ENCODE data around the gene UBE2E2. TPM values are rescaled to one million over a fixed set of nuclear protein-coding genes. Genes with fewer than 3 reads are reported as not detected.
A peak's percentile ranks its signal among the peaks of the same experiment; 100 is the strongest.

UBE2E2 gene
- total RNA-seq, 2 experiments from 2014 or later: 16.5 to 23.2 TPM

DNA sequence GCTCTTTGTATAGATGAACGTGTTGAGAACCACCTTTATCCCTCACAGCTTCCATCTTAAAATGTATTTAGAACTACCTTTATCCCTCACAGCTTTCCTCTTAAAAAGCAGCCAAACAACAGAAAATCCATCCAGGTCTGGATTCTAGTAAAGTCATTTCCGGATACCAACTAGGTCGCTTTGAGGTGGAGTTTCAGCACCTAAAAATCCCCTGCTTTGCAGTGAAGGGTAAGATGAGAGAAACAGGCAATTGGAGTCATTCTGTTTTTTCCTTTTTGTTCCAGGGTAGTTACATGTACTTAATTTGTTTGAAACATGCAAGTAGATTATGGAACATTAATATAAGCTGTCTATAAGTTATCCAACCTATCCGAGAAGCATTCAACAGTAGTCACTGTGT is 192.0 kb downstream of the UBE2E2 start:
- Mint-ChIP-seq H3K4me3 (no peak overlapping the region), H3K27me3 (peaks cover 2% of the 10 kb centered on the region), H3K27ac (no peak overlapping the region), H3K36me3 (ENCODE audit: low read depth) (no peaks in the 10 kb centered on the region), H3K9me3 (no peaks in the 10 kb centered on the region), H3K4me1 (ENCODE audit: low read depth) (peaks cover 5% of the 10 kb centered on the region)
- CTCF ChIA-PET: no interaction called here
- POLR2A ChIA-PET: interaction anchor here (0.6 kb wide), 1 partner anchor 30 kb away, joined by 3 read pairs; no protein-coding TSS in a partner anchor
- TF ChIP-seq, protein P1, sequence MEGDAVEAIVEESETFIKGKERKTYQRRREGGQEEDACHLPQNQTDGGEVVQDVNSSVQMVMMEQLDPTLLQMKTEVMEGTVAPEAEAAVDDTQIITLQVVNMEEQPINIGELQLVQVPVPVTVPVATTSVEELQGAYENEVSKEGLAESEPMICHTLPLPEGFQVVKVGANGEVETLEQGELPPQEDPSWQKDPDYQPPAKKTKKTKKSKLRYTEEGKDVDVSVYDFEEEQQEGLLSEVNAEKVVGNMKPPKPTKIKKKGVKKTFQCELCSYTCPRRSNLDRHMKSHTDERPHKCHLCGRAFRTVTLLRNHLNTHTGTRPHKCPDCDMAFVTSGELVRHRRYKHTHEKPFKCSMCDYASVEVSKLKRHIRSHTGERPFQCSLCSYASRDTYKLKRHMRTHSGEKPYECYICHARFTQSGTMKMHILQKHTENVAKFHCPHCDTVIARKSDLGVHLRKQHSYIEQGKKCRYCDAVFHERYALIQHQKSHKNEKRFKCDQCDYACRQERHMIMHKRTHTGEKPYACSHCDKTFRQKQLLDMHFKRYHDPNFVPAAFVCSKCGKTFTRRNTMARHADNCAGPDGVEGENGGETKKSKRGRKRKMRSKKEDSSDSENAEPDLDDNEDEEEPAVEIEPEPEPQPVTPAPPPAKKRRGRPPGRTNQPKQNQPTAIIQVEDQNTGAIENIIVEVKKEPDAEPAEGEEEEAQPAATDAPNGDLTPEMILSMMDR (IDR thresholded peaks at IDR 0.05): no peak
- intact Hi-C loops (cut with micrococcal nuclease): no loop called here
- ATAC-seq (no peak), DNase-seq (no peak)

DNA sequence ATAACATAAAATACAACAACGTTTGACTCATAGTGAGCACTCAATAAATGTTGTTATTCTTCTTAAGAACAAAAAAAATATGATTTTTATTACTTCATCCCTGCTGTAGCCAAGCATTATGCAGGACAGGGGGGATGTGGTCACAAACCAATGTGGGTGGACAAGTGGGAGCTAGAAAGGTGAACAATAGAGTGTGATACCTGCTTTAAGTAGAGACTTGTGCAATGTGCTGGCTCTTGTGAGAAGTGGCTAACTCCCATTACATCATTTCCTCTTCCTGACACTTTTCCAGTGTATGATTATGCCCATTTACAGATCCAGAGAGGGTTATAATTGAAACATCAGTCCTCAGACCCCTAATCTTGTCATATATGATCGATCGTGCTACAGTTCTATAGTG is 193.6 kb downstream of the UBE2E2 start:
- DNase-seq: peak; percentile 11
- Mint-ChIP-seq H3K9me3 (no peaks in the 10 kb centered on the region), H3K4me1 (ENCODE audit: low read depth) (peaks cover 5% of the 10 kb centered on the region), H3K36me3 (ENCODE audit: low read depth) (no peaks in the 10 kb centered on the region), H3K27me3 (peaks cover 5% of the 10 kb centered on the region), H3K4me3 (no peak overlapping the region), H3K27ac (no peak overlapping the region)
- CTCF ChIA-PET: no interaction called here
- intact Hi-C loops (cut with micrococcal nuclease): no loop called here
- TF ChIP-seq, protein P1 (IDR thresholded peaks at IDR 0.05): no peak
- no peak for ATAC-seq
- POLR2A ChIA-PET: no interaction called here

GRCh38 chr3:23399221-23399620 is 196.1 kb downstream of the UBE2E2 start:
- no peak for DNase-seq
- peaks cover 7% of the 10 kb centered on the region for H3K27me3 Mint-ChIP-seq
- POLR2A ChIA-PET: no interaction called here
- ATAC-seq: no peak
- H3K4me1 Mint-ChIP-seq (ENCODE audit: low read depth): peaks cover 16% of the 10 kb centered on the region
- H3K36me3 Mint-ChIP-seq (ENCODE audit: low read depth): no peaks in the 10 kb centered on the region
- H3K27ac Mint-ChIP-seq: no peak overlapping the region
- H3K4me3 Mint-ChIP-seq: no peak overlapping the region
- no peaks in the 10 kb centered on the region for H3K9me3 Mint-ChIP-seq
- TF ChIP-seq, protein P1 (IDR thresholded peaks at IDR 0.05): no peak
- intact Hi-C loops (cut with micrococcal nuclease): no loop called here
- CTCF ChIA-PET: no interaction called here

GRCh38 chr3:23402728-23403492 is 199.8 kb downstream of the UBE2E2 start:
- ChIA-PET POLR2A (no interaction called here), CTCF (no interaction called here)
- Mint-ChIP-seq H3K27me3 (peaks cover 7% of the 10 kb centered on the region), H3K27ac (no peak overlapping the region), H3K9me3 (no peaks in the 10 kb centered on the region), H3K36me3 (ENCODE audit: low read depth) (no peaks in the 10 kb centered on the region), H3K4me3 (no peak overlapping the region), H3K4me1 (ENCODE audit: low read depth) (peaks cover 14% of the 10 kb centered on the region)
- ATAC-seq (no peak), DNase-seq (peak; percentile 38)
- intact Hi-C loops (cut with micrococcal nuclease): no loop called here
- TF ChIP-seq, protein P1 (IDR thresholded peaks at IDR 0.05): no peak

DNA sequence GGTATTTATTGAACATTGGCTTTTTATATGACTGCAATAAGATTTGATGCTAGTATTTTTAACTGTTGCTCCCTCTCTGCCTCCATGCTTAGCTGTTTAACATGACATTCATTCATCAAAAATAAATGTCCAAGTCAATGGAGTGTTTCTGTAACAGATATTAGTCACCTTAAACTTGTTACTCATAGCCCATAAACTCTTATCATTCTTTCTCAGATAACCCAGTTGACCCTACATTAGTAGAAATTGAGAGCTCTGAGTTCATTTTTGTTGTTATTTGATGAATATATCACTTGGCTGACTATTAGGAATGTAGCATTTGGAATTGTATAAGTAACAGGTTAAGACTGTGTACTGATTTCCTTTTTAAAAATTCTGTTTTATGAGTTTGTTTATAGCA is 201.1 kb downstream of the UBE2E2 start:
- H3K36me3 Mint-ChIP-seq (ENCODE audit: low read depth): no peaks in the 10 kb centered on the region
- ChIA-PET CTCF (no interaction called here), POLR2A (interaction anchor here (1.1 kb wide), 1 partner anchor 204 kb away, joined by 3 read pairs; no protein-coding TSS in a partner anchor)
- peaks cover 14% of the 10 kb centered on the region for H3K4me1 Mint-ChIP-seq (ENCODE audit: low read depth)
- no peak for ATAC-seq
- TF ChIP-seq, protein P1 (IDR thresholded peaks at IDR 0.05): no peak
- no peak overlapping the region for H3K4me3 Mint-ChIP-seq
- no peaks in the 10 kb centered on the region for H3K9me3 Mint-ChIP-seq
- intact Hi-C loops (cut with micrococcal nuclease): no loop called here
- no peak overlapping the region for H3K27ac Mint-ChIP-seq
- H3K27me3 Mint-ChIP-seq: peaks cover 7% of the 10 kb centered on the region
- no peak for DNase-seq
